Measurements from ENCODE around the gene WDFY3.

DNA sequence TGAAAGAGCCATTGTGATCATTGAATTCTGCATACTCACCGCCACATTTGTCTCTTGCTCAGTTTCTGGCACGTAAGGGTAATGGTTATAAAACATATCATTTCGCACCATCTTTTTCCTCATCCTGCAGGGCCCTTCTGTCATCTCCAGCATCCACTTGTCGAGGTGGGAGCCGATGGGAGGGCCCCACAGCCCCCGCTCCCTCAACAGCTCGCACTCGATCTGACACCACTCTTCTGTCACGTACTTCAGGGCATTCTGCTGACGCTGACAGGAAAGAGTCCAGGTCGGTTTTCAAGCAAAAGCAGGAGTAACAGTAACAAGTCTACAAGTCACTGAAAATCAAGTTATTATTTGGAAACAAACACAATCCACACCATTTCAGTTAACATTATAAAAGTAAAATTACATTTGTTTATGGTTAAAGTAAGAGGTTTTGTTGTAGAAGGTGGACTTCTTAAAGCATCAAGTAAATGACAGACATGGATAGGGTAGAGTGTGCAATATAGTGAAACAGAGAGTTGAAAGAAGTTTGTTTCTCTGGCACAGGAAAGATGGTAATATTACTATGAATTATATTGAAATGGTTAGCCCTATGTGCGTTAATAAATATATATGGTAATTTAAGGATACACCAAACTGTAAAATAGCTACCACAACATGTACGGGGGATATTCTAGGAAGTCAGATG, 233.0 kb downstream of the WDFY3 start:
- TF ChIP-seq ATF1 (CRISPR knock-in tag; IDR thresholded peaks at IDR 0.05) (no peak), ATF1 (tag; IDR thresholded peaks at IDR 0.05) (no peak), KDM2B (CRISPR knock-in tag; IDR thresholded peaks at IDR 0.05) (no peak), MYBL2 (IDR thresholded peaks at IDR 0.05; ENCODE audit: low read depth) (no peak), MYBL2 (CRISPR knock-in tag; IDR thresholded peaks at IDR 0.05; ENCODE audit: borderline replicate concordance) (no peak), ELF4 (CRISPR knock-in tag; IDR thresholded peaks at IDR 0.05) (no peak), RFX5 (IDR thresholded peaks at IDR 0.05; ENCODE audit: low read depth, low read length) (no peak), POLR2H (tag; IDR thresholded peaks at IDR 0.05; ENCODE audit: low read depth) (no peak), HDAC6 (IDR thresholded peaks at IDR 0.05; ENCODE audit: low read depth, low read length) (no peak), POLR2A (conservative IDR thresholded peaks at IDR 0.05) (no peak), PHF20 (IDR thresholded peaks at IDR 0.05; ENCODE audit: partially characterized antibody) (no peak), ZNF644 (tag; IDR thresholded peaks at IDR 0.05; ENCODE audit: low read depth) (no peak)
- TF ChIP-seq, protein P1, sequence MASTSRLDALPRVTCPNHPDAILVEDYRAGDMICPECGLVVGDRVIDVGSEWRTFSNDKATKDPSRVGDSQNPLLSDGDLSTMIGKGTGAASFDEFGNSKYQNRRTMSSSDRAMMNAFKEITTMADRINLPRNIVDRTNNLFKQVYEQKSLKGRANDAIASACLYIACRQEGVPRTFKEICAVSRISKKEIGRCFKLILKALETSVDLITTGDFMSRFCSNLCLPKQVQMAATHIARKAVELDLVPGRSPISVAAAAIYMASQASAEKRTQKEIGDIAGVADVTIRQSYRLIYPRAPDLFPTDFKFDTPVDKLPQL (IDR thresholded peaks at IDR 0.05; ENCODE audit: extremely low read depth, insufficient read length): no peak
- TF ChIP-seq, protein P2, sequence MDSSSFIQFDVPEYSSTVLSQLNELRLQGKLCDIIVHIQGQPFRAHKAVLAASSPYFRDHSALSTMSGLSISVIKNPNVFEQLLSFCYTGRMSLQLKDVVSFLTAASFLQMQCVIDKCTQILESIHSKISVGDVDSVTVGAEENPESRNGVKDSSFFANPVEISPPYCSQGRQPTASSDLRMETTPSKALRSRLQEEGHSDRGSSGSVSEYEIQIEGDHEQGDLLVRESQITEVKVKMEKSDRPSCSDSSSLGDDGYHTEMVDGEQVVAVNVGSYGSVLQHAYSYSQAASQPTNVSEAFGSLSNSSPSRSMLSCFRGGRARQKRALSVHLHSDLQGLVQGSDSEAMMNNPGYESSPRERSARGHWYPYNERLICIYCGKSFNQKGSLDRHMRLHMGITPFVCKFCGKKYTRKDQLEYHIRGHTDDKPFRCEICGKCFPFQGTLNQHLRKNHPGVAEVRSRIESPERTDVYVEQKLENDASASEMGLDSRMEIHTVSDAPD (CRISPR knock-in tag; IDR thresholded peaks at IDR 0.05): no peak
- TF ChIP-seq, protein P3, sequence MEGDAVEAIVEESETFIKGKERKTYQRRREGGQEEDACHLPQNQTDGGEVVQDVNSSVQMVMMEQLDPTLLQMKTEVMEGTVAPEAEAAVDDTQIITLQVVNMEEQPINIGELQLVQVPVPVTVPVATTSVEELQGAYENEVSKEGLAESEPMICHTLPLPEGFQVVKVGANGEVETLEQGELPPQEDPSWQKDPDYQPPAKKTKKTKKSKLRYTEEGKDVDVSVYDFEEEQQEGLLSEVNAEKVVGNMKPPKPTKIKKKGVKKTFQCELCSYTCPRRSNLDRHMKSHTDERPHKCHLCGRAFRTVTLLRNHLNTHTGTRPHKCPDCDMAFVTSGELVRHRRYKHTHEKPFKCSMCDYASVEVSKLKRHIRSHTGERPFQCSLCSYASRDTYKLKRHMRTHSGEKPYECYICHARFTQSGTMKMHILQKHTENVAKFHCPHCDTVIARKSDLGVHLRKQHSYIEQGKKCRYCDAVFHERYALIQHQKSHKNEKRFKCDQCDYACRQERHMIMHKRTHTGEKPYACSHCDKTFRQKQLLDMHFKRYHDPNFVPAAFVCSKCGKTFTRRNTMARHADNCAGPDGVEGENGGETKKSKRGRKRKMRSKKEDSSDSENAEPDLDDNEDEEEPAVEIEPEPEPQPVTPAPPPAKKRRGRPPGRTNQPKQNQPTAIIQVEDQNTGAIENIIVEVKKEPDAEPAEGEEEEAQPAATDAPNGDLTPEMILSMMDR (IDR thresholded peaks at IDR 0.05 in 2 of 3, conservative IDR thresholded peaks at IDR 0.05 in 1 of 3; ENCODE audit: insufficient read depth in 2 of 3, low read depth in 1 of 3, low read length in 3 of 3): no peak
